Mucosa of gallbladder (tissue), 1 donor: ENCODE measurements around the gene ATP6V0B. TPM values are rescaled to one million over a fixed set of nuclear protein-coding genes. Genes with fewer than 3 reads are reported as not detected.

ENCODE experiments used
- DNase-seq: peaks from one replicate; pipeline ENCODE4 v3.0.0-alpha.2; 2020; ENCODE audit warnings: low spot score
- total RNA-seq: library from RNA; stranded (reverse); gene quantifications from one replicate; pipeline ENCODE4 v1.2.1, GENCODE V29; 2021
- donor health status: DM: no; HTN: no; CAD: no.

The ATP6V0B gene
- total RNA-seq, result 138 TPM

DNA sequence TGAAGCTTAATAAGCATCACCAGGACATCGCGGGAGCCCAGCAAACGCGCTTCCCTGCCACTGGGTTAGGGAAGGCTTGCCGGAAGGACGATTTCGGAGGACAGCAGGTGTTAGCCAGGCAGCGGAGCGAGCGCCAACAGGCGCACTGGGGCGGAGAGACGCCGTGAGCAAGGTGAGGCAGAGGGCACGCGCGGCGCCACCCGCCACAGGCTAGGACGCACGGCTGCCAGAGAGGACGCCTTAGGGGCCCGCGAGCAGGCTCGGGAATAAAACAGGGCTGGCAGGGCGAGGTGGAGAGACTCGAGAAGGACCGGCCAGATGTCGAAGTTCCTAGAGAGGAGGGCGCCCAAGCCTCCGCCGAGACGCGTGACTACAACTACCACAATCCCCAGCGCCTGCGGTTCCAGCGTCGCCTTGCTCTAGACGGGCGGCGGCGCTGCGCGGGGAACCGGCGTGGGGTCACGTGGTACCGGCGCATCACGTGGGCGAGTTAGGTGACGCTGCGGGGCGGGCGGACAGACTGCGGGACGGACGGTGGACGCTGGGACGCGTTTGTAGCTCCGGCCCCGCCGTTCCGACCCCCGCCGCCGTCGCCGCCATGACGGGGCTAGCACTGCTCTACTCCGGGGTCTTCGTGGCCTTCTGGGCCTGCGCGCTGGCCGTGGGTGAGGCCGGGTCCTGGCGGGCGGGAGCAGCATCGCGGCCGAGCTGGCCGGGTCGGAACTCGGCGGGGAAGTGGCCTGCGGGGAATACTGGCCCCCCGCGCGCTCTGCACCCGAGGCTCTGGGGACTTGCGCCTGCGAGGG, at the start of gene ATP6V0B:
Gene ATP6V0B (plus strand): TSS at position 518 of the 806 bp plus-strand sequence. CDS start 81 bp downstream, at position 599.
- peak; percentile 96 for DNase-seq

DNA sequence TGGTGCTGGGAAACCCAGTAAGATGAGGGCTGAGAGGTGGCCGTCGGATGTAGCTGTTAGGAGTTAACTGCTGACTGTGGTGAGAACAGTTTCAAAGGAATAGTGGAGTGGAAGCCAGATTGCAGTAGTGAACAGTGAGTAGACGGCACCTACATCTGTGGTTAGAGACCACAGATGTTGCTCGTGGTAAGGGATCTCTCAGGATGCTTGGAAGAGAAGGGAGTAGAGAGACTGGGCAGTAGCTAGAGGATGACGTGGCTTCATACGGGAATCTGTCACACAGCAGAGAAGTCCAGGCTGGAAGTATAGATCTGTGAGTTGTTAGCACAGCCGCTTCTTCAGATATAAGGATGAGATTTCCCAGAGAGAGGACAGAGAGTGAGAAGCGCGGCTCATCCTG, 48.9 kb upstream of the ATP6V0B start:
- DNase-seq, result no peak

DNA sequence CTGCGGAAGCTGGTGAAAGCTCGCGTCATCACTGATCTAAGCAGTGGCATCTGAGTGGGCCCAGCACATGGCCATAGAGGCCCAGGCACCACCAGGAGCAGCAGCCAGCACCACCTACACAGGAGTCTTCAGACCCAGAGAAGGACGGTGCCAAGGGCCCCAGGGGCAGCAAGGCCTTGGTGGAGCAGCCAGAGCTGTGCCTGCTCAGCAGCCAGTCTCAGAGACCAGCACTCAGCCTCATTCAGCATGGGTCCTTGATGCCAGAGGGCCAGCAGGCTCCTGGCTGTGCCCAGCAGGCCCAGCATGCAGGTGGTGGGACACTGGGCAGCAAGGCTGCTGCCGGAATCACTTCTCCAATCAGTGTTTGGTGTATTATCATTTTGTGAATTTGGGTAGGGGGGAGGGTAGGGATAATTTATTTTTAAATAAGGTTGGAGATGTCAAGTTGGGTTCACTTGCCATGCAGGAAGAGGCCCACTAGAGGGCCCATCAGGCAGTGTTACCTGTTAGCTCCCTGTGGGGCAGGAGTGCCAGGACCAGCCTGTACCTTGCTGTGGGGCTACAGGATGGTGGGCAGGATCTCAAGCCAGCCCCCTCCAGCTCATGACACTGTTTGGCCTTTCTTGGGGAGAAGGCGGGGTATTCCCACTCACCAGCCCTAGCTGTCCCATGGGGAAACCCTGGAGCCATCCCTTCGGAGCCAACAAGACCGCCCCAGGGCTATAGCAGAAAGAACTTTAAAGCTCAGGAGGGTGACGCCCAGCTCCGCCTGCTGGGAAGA, 44.4 kb upstream of the ATP6V0B start:
- no peak for DNase-seq

DNA sequence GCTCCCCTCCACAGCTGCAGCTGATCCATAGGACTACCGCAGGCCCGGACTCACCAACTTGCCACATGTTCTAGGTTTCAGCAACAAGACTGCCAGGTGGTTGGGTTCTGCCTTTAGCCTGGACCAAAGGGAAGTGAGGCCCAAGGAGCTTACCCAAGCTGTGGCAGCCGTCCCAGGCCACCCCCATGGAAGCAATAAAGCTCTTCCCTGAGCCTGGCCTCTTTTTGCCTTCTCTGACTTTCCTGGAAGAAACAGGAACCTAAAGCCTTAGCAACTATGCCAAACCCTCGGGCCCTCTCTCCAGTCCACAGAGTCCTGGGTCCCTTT, 43.8 kb upstream of the ATP6V0B start:
- DNase-seq, result no peak

DNA sequence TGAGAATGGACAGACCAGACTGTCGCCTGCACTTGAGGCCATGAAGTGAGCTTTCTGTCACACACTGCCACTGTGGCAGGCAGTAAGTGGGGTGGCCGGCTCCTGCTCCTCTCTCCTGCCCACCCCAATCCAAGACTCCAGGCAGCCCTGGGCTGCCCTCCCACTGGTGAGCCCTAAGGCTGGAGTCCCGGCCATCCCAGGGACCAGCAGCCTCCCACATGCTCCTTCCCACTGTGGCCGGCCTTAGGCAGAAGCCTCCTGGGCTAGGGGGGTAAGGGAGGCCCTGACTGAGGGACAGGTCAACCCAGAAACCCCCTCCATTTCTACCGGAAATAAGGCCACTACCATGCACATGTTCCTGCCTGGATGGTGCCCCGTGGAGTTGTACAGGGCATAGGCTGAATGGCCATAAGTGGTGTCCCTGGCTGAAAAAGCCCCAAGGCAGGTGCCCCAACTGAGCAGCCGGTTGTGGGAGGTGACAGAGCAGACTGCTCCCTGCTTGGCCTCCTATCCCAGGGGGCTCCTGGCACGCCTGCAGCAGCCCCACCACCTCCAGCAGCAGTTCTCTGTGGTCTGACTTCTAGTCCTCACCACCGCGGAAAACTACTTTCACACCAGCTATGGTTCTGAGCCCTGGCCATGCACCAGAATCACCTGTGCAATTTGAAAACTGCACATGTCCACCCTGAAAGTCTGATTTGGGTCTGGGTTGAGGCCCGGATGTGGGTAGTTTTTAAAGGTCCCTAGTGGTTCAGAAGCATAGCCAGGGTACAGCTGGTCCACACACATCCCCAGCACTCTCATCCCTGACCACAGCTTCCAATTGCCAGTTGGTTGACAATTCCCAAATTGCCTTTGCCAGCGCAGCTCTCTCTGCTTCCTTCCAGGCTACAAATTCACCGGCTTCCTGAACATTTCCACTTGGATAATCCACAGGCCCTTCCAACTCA, 42.8 kb upstream of the ATP6V0B start:
- no peak for DNase-seq

DNA sequence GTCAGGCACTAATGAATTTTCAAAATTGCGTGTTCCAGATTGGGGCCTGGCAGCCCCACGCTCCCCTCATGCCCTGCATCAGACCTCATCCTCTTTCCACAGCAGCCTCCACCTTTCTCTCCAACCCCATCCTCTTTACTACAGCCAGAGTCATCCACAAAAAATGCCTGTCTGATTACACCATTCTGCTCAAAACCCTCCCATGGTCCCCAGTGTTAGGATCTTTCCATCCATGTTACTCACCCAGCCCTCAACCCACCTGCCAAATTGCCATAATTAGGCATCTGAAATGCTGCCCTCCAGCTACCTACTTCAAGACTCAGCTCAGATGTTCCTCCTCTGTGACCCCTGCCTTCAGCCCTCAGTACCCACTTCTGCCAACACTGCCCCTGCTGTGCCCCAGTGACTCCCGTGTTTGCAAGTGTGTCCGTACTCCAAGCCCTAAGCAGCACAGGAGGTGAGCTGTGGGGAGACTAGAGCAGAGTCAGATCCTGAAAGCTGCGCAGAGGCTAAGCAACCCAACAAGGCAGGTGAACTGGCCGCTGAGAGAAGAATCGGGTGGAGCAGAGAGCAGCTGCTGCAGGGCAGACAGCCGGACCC, 41.9 kb upstream of the ATP6V0B start:
- no peak for DNase-seq

DNA sequence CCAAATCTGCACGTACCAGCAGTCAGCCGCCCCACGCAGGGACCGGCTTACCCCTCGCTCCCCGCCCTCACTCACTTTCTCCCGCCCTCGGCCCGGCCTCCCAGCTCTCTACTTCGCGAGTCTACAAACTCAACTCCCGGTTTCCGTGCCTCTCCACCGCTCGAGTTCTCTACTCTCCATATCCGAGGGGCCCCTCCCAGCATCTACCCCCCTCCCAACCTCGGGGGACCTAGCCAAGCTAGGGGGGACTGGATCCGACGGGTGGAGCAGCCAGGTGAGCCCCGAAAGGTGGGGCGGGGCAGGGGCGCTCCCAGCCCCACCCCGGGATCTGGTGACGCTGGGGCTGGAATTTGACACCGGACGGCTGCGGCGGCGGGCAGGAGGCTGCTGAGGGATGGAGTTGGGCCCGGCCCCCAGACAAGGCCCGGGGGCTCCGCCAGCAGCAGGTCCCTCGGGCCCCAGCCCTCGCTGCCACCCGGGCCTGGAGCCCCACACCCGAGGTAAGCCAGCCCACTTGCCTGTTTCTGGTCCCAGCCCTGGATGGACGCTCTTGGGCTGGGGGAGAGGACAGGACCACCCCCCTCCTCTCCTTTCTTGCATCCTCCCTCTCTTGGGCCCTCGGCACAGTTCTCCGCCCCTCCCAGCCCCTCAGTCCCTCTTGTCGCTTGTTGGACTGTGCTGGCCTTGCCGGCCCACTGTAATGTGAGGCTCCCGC, 41.2 kb upstream of the ATP6V0B start, which contains the start of gene ARTN:
Gene ARTN (plus strand): TSS at position 416 of the 715 bp plus-strand sequence. CDS start 1,856 bp downstream, outside the sequence.
- no peak for DNase-seq

DNA sequence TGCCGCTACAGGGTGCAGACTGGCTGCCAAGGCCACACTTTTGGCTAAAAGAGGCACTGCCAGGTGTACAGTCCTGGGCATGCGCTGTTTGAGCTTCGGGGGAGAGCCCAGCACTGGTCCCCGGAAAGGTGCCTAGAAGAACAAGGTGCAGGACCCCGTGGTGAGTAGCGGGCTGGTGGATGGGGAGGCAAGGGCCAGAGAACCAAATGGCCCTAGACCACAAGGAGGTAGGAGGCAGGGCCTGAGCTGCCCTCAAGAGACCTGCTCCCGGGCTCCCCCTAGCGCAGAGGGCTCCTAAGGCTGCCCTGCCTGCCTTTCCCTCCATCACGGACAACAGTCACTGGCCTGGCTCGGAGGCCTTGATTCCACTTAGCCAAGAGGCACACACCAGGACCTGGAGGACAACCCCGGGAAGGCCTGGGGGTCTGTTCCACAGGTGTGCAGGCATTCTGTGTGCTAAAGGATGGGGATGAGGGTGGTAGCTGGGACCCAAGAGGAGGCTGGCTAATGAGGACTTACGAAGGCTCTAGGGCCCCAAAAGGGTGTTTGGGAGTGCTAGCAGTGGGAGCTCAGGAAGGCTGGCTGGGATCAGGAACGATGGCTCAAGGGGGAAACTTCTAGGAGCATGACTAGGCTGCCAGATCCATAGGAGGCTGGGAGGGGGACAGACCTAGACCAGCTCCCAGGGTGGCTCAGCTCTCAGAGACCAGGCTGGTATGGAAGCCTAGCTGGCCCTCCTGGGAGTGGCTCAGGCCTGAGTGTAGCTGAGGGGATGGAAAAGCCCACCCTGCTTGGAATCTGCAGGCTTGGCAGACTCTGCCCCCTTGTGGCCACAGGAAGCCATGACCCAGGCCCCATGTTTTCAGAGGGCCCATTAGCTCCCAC, 40.4 kb upstream of the ATP6V0B start:
- peak; percentile 43 for DNase-seq

DNA sequence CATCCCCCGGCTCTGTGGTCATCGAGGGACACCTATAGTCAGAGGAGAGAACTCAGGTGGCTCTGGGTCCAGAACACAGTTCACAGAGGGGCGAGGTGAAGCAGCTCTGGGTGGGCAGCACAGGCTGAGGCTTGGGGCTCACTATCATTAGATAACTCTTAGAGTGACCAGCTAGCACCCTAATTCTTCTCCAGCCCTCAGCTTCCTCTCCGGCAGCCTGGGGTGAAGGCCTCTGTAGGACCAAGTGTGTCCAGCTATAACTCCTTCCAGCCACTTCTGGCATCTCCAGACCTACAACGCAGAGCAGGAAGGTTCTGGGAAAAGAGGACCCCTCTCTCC, 39.8 kb upstream of the ATP6V0B start:
- DNase-seq, result no peak

DNA sequence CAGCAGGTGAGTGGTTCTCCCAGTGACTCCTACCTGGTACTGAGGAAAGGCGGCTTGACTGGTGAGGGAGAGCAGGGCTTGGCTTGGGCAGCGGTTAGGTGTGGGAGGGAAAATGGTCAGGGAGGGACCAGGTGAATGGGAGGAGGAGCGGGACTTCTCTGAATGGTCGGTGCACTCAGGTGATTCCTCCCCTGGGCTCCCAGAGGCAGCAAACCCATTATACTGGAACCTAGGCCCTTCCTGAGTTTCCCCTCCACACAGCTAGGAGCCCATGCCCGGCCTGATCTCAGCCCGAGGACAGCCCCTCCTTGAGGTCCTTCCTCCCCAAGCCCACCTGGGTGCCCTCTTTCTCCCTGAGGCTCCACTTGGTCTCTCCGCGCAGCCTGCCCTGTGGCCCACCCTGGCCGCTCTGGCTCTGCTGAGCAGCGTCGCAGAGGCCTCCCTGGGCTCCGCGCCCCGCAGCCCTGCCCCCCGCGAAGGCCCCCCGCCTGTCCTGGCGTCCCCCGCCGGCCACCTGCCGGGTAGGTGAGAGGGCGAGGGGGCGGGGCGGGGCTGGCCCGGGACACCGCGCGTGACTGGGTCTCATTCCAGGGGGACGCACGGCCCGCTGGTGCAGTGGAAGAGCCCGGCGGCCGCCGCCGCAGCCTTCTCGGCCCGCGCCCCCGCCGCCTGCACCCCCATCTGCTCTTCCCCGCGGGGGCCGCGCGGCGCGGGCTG, 38.9 kb upstream of the ATP6V0B start:
- peak; percentile 52 for DNase-seq

DNA sequence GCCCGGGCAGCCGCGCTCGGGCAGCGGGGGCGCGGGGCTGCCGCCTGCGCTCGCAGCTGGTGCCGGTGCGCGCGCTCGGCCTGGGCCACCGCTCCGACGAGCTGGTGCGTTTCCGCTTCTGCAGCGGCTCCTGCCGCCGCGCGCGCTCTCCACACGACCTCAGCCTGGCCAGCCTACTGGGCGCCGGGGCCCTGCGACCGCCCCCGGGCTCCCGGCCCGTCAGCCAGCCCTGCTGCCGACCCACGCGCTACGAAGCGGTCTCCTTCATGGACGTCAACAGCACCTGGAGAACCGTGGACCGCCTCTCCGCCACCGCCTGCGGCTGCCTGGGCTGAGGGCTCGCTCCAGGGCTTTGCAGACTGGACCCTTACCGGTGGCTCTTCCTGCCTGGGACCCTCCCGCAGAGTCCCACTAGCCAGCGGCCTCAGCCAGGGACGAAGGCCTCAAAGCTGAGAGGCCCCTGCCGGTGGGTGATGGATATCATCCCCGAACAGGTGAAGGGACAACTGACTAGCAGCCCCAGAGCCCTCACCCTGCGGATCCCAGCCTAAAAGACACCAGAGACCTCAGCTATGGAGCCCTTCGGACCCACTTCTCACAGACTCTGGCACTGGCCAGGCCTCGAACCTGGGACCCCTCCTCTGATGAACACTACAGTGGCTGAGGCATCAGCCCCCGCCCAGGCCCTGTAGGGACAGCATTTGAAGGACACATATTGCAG, 38.2 kb upstream of the ATP6V0B start:
- no peak for DNase-seq

DNA sequence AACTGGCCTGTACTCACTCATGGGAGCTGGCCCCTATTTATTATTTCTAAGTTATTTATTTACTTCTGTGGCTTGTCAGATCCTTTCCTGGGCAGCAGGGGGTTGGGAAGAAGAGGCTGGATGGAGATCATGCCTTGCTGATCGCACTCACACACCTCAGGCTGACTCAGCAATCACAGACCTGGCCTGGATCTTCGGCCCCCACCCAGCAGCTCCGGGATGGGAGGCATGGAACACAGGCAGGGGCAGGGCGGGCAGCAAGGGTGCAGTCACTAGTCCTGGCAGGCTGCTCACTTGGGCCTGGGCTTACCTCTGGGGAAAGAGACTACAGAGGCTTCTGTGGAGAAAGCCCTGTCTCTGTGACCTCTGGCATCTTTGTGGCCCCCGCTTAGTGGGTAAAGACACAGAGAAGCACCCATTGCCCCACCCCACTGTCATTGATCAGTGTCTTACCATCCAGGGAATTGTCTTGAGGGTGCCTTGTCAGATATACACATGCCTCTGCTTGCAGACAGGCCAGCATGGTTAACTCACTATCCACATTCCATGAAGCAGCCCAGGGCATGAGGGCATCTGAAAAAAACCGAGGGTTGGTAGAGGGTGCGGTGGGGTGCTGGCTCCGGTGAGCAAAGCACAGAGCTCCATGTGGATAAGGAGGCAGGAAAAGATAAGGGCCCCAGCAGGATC, 37.4 kb upstream of the ATP6V0B start:
- no peak for DNase-seq

DNA sequence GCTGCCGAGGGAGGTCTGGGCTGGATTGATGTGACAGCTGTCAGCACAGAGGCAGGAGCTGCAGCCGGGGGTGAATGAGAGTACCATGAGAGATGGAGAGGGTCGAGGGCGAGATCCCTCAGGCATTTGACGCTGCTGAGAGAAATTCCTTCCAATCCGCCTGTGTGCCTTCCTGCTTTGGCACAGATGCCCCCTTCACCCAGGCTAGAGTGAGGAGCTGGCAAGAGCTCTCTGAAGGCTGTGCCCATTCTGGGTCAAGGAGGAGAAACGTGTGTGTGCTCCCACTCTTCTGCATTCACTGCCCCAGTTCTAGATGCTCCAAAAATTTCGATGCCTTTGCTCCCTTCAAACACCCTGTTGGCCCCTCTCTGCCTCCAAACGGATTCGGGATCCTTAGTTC, 36.4 kb upstream of the ATP6V0B start:
- no peak for DNase-seq

DNA sequence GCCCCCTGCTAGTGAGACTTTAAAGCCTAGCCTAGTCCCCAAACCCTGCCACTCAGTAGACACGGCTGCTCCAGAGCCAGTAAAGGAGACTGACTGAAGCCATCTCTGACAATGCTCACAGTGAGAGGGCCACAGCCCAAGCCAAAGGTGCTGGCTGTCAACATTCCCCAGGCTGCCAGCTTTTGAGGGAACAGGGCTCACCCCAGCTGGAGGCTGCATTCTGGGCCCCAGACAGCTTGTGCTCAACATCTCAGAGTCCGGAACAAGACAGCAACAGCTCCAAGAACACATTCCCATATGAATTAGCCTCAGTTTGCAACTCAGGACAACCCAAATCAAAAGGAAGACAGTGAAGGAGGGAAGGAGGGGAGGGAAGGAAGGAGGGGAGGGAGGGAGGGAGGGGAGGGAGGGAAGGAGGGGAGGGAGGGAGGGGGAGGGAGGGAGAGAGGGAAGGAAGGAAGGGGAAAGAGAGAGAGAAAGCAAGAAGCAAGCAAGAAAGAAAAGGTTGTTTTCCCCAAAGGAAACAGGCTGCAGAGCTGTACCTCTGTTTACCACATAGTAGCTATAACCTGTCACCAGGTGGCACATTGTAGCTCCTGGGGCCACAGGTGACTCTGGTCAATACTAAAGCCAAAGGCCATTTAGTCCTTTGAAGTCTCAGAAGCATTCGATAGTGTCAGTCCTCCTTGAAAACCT, 35.7 kb upstream of the ATP6V0B start:
- DNase-seq, result no peak

DNA sequence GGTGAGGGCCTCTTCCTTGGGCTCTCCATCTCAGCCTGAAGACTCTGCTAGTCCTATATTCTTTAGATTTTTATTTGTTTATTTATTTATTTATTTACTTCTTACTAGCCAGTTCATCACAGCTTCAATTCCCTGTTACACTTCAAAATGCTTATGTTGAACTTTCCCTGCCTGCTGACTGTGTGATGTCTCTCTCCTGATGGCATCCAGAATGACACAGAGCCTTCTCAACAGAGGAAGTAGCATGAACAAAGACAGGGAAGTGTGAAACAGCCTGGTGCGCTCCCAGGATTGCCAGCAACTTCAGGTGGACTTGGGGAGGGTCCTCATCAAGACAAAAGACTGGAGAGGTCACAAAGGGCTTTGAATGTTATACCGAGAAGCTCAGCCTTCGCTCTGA, 32.3 kb upstream of the ATP6V0B start:
- DNase-seq, result no peak

DNA sequence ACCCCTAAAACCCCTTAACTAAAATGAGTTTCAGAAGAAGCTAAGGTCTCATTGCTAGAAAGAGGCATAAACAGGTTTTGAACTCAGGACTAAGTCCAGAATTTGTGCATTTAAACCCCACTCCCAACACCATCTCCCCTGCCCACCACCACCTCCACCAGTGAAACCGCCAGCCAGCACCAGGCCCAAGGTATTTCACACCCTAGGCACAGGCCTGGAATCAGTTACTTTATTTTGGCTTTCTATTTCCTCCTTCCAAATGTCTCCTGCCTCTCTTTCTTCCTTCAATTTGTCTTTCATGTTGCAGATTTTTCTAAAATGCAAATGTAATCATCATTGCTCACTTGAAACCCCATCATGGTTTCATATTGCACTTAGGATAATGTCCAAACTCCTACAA, 29.9 kb upstream of the ATP6V0B start:
- no peak for DNase-seq

DNA sequence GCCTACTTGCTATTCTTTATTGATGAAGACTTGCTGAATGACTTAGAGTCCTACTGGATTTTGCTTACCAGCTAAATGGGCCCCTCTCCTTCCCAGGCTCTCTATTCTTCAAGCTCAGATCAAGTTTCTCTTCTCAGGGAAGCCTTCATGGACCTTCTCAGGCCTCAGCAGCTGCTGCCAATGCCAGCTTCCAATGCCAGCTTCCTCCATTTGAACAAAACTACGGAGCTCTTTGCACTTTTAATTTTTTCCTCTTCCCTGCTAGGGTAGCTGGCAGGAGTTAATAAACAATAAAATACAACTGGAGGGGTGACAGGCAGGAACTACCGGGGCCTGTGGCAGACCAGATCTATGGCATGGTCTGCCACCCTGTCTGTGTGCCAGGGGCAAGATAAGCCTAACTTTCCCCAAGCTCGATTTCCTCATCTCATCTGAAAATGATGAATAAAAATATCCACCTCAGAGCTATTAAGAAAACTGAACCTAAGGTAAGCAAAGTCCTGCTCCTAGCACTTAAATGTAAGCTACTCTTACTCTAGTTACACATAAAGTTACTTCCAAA, 29.0 kb upstream of the ATP6V0B start:
- no peak for DNase-seq
